Peyer's patch (tissue), 4 donors: ENCODE measurements around the gene MYOM3. TPM values are rescaled to one million over a fixed set of nuclear protein-coding genes. Genes with fewer than 3 reads are reported as not detected.

ENCODE experiments used
- DNase-seq, 3 donors: peaks; one replicate each; pipeline ENCODE4 v3.0.0-alpha.2; 2017 to 2019
- H3K27ac ChIP-seq, 4 donors: fragments of 200-600 bp; sonication (generic); one replicate each; pipeline ENCODE4 v1.5.1; 2016 to 2019
- H3K27me3 ChIP-seq, 2 donors: fragments of 200-600 bp; sonication (generic); one replicate each; pipeline ENCODE4 v1.5.1; 2019
- H3K36me3 ChIP-seq, 3 donors: fragments of 200-600 bp; sonication (generic); one replicate each; pipeline ENCODE4 v1.5.1; 2016 to 2019
- H3K4me1 ChIP-seq, 4 donors: fragments of 200-600 bp; sonication (generic); one replicate each; pipeline ENCODE4 v1.5.1; 2016 to 2019
- H3K4me3 ChIP-seq, 4 donors: fragments of 200-600 bp; sonication (generic); 1 replicate in 3 of 4; 2 replicates in 1 of 4; pipeline ENCODE4 v1.5.1; 2016 to 2019; ENCODE audit warnings: mild to moderate bottlenecking in 1 of 4
- H3K9me3 ChIP-seq, 4 donors: fragments of 200-600 bp; sonication (generic); one replicate each; pipeline ENCODE4 v1.5.1; 2016 to 2019; ENCODE audit warnings: mild to moderate bottlenecking in 1 of 4
- POLR2A ChIP-seq, 2 donors: fragments of 450-650 bp; IDR thresholded peaks; one replicate each; pipeline ENCODE4 v1.5.1; 2017; ENCODE audit warnings: antibody characterized with exemption in 2 of 2, mild to moderate bottlenecking in 2 of 2, moderate library complexity in 2 of 2
- total RNA-seq, 4 donors: library from RNA; depleted of rRNA; stranded (reverse); fragments of >200 nt; gene quantifications; one replicate each; pipeline ENCODE4 v1.1.0, GENCODE V29; 2016
- TF ChIP-seq, protein P1 (sequence below), 6 experiments: fragments of 450-650 bp in 4 of 6; fragments of 200-600 bp in 2 of 6; sonication (generic) in 1 of 6; IDR thresholded peaks; one replicate each; pipeline ENCODE4 v1.5.1; 2017 to 2019; ENCODE audit warnings: antibody characterized with exemption in 6 of 6, mild to moderate bottlenecking in 3 of 6, moderate library complexity in 1 of 6

The MYOM3 gene
- total RNA-seq, 4 donors from 2014 or later: 10.7 to 40.8 (median 24.7) TPM

- peak in 1 of 3 donors; percentile 31 for DNase-seq
- Histone ChIP-seq H3K9me3 (no peaks in the 10 kb centered on the region), H3K4me3 (no peak overlapping the region), H3K27ac (no peak overlapping the region), H3K27me3 (no peaks in the 10 kb centered on the region), H3K4me1 (no peaks in the 10 kb centered on the region), H3K36me3 (no peaks in the 10 kb centered on the region)
- TF ChIP-seq, protein P1, sequence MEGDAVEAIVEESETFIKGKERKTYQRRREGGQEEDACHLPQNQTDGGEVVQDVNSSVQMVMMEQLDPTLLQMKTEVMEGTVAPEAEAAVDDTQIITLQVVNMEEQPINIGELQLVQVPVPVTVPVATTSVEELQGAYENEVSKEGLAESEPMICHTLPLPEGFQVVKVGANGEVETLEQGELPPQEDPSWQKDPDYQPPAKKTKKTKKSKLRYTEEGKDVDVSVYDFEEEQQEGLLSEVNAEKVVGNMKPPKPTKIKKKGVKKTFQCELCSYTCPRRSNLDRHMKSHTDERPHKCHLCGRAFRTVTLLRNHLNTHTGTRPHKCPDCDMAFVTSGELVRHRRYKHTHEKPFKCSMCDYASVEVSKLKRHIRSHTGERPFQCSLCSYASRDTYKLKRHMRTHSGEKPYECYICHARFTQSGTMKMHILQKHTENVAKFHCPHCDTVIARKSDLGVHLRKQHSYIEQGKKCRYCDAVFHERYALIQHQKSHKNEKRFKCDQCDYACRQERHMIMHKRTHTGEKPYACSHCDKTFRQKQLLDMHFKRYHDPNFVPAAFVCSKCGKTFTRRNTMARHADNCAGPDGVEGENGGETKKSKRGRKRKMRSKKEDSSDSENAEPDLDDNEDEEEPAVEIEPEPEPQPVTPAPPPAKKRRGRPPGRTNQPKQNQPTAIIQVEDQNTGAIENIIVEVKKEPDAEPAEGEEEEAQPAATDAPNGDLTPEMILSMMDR (IDR thresholded peaks at IDR 0.05): no peak
Measured at GRCh38 chr1:24086466-24086865, 25.5 kb downstream of the MYOM3 start.

DNA sequence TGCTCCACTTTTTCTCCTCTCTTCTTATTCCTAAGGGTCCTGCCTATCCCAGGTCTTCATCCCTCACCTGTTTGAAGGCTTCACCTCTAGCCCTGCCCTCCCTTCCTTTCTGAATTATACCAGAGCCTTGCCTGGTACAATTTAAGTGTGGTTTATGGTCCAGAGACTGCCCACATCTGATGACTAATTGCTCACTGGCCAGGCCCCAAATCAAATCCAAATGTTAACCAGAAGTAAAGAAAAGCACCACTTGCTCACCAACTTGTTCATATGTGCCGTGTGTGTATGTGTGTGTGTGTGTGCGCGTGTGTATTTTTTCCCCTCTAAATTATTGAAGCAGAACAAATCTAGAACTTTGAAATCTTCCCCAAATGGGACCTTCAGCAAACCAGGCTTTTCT is 26.4 kb downstream of the MYOM3 start:
- Histone ChIP-seq H3K27ac (no peak overlapping the region), H3K36me3 (no peaks in the 10 kb centered on the region), H3K9me3 (no peaks in the 10 kb centered on the region), H3K4me1 (no peaks in the 10 kb centered on the region), H3K27me3 (no peaks in the 10 kb centered on the region), H3K4me3 (no peak overlapping the region)
- no peak for TF ChIP-seq POLR2A (IDR thresholded peaks at IDR 0.05)
- TF ChIP-seq, protein P1 (IDR thresholded peaks at IDR 0.05): no peak
- DNase-seq: no peak

GRCh38 chr1:24085007-24085406 is 26.9 kb downstream of the MYOM3 start:
- no peak overlapping the region for H3K4me3 ChIP-seq
- no peaks in the 10 kb centered on the region for H3K4me1 ChIP-seq
- H3K27ac ChIP-seq: no peak overlapping the region
- H3K36me3 ChIP-seq: no peaks in the 10 kb centered on the region
- no peaks in the 10 kb centered on the region for H3K27me3 ChIP-seq
- TF ChIP-seq, protein P1 (IDR thresholded peaks at IDR 0.05): no peak
- DNase-seq: no peak
- H3K9me3 ChIP-seq: no peaks in the 10 kb centered on the region

DNA sequence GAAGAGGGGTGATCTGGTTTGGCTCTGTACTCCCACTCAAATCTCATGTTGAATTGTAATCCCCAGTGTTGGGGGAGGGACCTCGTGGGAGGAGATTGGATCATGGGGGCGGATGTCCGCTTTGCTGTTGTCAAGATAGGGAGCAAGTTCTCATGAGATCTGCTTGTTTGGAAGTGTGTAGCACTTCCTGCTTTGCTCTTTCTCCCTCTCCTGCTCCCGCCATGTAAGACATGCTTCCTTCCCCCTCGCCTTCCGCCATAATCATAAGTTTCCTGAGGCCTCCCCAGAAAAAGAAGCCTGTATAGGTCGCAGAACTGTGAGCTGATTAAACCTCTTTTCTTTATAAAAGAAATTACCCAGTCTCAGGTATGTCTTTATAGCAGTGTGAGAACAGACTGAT is 27.9 kb downstream of the MYOM3 start:
- no peaks in the 10 kb centered on the region for H3K9me3 ChIP-seq
- H3K27ac ChIP-seq: no peak overlapping the region
- no peak overlapping the region for H3K4me3 ChIP-seq
- H3K27me3 ChIP-seq: no peaks in the 10 kb centered on the region
- no peak for DNase-seq
- no peaks in the 10 kb centered on the region for H3K36me3 ChIP-seq
- H3K4me1 ChIP-seq: no peaks in the 10 kb centered on the region
- TF ChIP-seq, protein P1 (IDR thresholded peaks at IDR 0.05): no peak
- no peak for TF ChIP-seq POLR2A (IDR thresholded peaks at IDR 0.05)

- Histone ChIP-seq H3K4me3 (no peak overlapping the region), H3K9me3 (no peaks in the 10 kb centered on the region), H3K4me1 (no peaks in the 10 kb centered on the region), H3K27me3 (no peaks in the 10 kb centered on the region), H3K36me3 (no peaks in the 10 kb centered on the region), H3K27ac (no peak overlapping the region)
- TF ChIP-seq, protein P1 (IDR thresholded peaks at IDR 0.05): no peak
- no peak for TF ChIP-seq POLR2A (IDR thresholded peaks at IDR 0.05)
- DNase-seq: no peak
Measured at GRCh38 chr1:24082372-24082771, 29.6 kb downstream of the MYOM3 start.

- H3K4me1 ChIP-seq: no peaks in the 10 kb centered on the region
- no peak for DNase-seq
- TF ChIP-seq POLR2A (IDR thresholded peaks at IDR 0.05): no peak
- TF ChIP-seq, protein P1 (IDR thresholded peaks at IDR 0.05): no peak
Measured at GRCh38 chr1:24081190-24081589, 30.7 kb downstream of the MYOM3 start.

More at GRCh38 chr1:24081190-24081589, 30.7 kb downstream of the MYOM3 start:
- no peak overlapping the region for H3K27ac ChIP-seq
- no peaks in the 10 kb centered on the region for H3K27me3 ChIP-seq
- H3K9me3 ChIP-seq: no peaks in the 10 kb centered on the region
- no peak overlapping the region for H3K4me3 ChIP-seq
- H3K36me3 ChIP-seq: no peaks in the 10 kb centered on the region
